H1 (cell line): ENCODE data around the gene CHODL. TPM values are rescaled to one million over a fixed set of nuclear protein-coding genes. Genes with fewer than 3 reads are reported as not detected.

Experiments
- CEBPB ChIP-seq: IDR thresholded peaks from 2 replicates; pipeline ENCODE4 v1.6.1; 2012; ENCODE audit warnings: low read depth, low read length
- E2F6 ChIP-seq: IDR thresholded peaks from 2 replicates; pipeline ENCODE4 v1.6.1; 2012; ENCODE audit warnings: inconsistent platforms
- EP300 ChIP-seq, 2 experiments: IDR thresholded peaks; 1 replicate in 1 of 2; 2 replicates in 1 of 2; pipeline ENCODE4 v1.6.1; 2011 to 2012; ENCODE audit warnings: low read depth in 2 of 2, low read length in 2 of 2, mild to moderate bottlenecking in 2 of 2, borderline replicate concordance in 1 of 2, inconsistent platforms in 1 of 2, moderate library complexity in 1 of 2
- GTF2F1 ChIP-seq: IDR thresholded peaks from 2 replicates; pipeline ENCODE4 v1.6.1; 2012; ENCODE audit warnings: low read depth, low read length, improper control_type of control experiment, borderline replicate concordance
- KDM1A ChIP-seq: fragments of 200-600, 300-600 bp; sonication (generic); IDR thresholded peaks from 2 replicates; pipeline ENCODE4 v1.7.1; 2016; ENCODE audit warnings: mild to moderate bottlenecking, low read length, borderline replicate concordance
- MAX ChIP-seq: IDR thresholded peaks from 2 replicates; pipeline ENCODE4 v1.6.1; 2012; ENCODE audit warnings: inconsistent platforms
- RFX5 ChIP-seq: IDR thresholded peaks from 2 replicates; pipeline ENCODE4 v1.6.1; 2011; ENCODE audit warnings: low read depth, low read length, improper control_type of control experiment, borderline replicate concordance
- TAF1 ChIP-seq: IDR thresholded peaks from 2 replicates; pipeline ENCODE4 v1.6.1; 2011; ENCODE audit warnings: mild to moderate bottlenecking, low read depth, low read length
- polyA plus RNA-seq, 7 experiments: library from polyadenylated mRNA; depleted of rRNA in 3 of 7; stranded (reverse) in 5 of 7; unstranded in 2 of 7; fragments of >200 nt in 5 of 7; fragments of 200-250 nt in 2 of 7; gene quantifications; 1 replicate in 5 of 7; 2 replicates in 1 of 7; 4 replicates in 1 of 7; pipeline versions ENCODE4 v1.2.1 to v1.2.3, GENCODE V29; 2011 to 2013; ENCODE audit warnings: missing spikeins in 2 of 7, mixed read lengths in 2 of 7
- total RNA-seq: library from RNA; stranded (reverse); fragmentation: NEBNext Ultra II Directional; extraction: Animal tissue kit (Norgen Biotek cat#: 25700); gene quantifications from 2 replicates; pipeline ENCODE4 v1.2.1, GENCODE V29; 2021
- TF ChIP-seq, protein P1 (sequence below): fragments of 300-600 bp; sonication (generic); IDR thresholded peaks from 2 replicates; pipeline ENCODE4 v1.7.1; 2012; ENCODE audit warnings: low read length, moderate library complexity, mild to moderate bottlenecking, inconsistent platforms; ENCODE audit not compliant: insufficient replicate concordance

The CHODL gene
- total and polyA plus RNA-seq, 2 of the 8 experiments (the other 6 are each of a cell fraction or from before 2014, with no cell fraction given): 0.39 to 0.82 TPM

DNA sequence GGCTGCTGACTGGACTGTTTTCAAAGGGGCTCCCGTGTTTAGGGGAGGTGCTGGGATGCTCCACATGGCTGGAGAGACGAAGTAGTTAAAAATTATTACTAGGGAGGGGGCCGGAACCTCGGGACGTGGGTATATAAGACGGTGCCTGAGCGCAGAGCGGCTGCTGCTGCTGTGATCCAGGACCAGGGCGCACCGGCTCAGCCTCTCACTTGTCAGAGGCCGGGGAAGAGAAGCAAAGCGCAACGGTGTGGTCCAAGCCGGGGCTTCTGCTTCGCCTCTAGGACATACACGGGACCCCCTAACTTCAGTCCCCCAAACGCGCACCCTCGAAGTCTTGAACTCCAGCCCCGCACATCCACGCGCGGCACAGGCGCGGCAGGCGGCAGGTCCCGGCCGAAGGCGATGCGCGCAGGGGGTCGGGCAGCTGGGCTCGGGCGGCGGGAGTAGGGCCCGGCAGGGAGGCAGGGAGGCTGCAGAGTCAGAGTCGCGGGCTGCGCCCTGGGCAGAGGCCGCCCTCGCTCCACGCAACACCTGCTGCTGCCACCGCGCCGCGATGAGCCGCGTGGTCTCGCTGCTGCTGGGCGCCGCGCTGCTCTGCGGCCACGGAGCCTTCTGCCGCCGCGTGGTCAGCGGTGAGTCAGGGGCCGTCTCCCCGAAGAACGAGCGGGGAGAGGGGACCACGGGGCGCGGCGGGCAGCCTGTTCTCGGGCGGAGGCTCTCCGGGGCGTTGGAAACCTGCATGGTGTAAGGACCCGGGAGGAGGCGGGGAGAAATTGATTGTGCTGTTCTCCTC is at the start of gene CHODL (continued):
- TF ChIP-seq, protein P1, sequence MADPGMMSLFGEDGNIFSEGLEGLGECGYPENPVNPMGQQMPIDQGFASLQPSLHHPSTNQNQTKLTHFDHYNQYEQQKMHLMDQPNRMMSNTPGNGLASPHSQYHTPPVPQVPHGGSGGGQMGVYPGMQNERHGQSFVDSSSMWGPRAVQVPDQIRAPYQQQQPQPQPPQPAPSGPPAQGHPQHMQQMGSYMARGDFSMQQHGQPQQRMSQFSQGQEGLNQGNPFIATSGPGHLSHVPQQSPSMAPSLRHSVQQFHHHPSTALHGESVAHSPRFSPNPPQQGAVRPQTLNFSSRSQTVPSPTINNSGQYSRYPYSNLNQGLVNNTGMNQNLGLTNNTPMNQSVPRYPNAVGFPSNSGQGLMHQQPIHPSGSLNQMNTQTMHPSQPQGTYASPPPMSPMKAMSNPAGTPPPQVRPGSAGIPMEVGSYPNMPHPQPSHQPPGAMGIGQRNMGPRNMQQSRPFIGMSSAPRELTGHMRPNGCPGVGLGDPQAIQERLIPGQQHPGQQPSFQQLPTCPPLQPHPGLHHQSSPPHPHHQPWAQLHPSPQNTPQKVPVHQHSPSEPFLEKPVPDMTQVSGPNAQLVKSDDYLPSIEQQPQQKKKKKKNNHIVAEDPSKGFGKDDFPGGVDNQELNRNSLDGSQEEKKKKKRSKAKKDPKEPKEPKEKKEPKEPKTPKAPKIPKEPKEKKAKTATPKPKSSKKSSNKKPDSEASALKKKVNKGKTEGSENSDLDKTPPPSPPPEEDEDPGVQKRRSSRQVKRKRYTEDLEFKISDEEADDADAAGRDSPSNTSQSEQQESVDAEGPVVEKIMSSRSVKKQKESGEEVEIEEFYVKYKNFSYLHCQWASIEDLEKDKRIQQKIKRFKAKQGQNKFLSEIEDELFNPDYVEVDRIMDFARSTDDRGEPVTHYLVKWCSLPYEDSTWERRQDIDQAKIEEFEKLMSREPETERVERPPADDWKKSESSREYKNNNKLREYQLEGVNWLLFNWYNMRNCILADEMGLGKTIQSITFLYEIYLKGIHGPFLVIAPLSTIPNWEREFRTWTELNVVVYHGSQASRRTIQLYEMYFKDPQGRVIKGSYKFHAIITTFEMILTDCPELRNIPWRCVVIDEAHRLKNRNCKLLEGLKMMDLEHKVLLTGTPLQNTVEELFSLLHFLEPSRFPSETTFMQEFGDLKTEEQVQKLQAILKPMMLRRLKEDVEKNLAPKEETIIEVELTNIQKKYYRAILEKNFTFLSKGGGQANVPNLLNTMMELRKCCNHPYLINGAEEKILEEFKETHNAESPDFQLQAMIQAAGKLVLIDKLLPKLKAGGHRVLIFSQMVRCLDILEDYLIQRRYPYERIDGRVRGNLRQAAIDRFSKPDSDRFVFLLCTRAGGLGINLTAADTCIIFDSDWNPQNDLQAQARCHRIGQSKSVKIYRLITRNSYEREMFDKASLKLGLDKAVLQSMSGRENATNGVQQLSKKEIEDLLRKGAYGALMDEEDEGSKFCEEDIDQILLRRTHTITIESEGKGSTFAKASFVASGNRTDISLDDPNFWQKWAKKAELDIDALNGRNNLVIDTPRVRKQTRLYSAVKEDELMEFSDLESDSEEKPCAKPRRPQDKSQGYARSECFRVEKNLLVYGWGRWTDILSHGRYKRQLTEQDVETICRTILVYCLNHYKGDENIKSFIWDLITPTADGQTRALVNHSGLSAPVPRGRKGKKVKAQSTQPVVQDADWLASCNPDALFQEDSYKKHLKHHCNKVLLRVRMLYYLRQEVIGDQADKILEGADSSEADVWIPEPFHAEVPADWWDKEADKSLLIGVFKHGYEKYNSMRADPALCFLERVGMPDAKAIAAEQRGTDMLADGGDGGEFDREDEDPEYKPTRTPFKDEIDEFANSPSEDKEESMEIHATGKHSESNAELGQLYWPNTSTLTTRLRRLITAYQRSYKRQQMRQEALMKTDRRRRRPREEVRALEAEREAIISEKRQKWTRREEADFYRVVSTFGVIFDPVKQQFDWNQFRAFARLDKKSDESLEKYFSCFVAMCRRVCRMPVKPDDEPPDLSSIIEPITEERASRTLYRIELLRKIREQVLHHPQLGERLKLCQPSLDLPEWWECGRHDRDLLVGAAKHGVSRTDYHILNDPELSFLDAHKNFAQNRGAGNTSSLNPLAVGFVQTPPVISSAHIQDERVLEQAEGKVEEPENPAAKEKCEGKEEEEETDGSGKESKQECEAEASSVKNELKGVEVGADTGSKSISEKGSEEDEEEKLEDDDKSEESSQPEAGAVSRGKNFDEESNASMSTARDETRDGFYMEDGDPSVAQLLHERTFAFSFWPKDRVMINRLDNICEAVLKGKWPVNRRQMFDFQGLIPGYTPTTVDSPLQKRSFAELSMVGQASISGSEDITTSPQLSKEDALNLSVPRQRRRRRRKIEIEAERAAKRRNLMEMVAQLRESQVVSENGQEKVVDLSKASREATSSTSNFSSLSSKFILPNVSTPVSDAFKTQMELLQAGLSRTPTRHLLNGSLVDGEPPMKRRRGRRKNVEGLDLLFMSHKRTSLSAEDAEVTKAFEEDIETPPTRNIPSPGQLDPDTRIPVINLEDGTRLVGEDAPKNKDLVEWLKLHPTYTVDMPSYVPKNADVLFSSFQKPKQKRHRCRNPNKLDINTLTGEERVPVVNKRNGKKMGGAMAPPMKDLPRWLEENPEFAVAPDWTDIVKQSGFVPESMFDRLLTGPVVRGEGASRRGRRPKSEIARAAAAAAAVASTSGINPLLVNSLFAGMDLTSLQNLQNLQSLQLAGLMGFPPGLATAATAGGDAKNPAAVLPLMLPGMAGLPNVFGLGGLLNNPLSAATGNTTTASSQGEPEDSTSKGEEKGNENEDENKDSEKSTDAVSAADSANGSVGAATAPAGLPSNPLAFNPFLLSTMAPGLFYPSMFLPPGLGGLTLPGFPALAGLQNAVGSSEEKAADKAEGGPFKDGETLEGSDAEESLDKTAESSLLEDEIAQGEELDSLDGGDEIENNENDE: no peak
- TF ChIP-seq RFX5: no peak
- no peak for TF ChIP-seq GTF2F1
- TF ChIP-seq KDM1A: peak; percentile 35; the same call in 1 of the 2 replicates
- TF ChIP-seq MAX: peak; percentile 83
- TF ChIP-seq E2F6: peak; percentile 65
- TF ChIP-seq TAF1: no peak
- no peak for TF ChIP-seq CEBPB
- TF ChIP-seq EP300 (IDR thresholded peaks at IDR 0.05; ENCODE audit: borderline replicate concordance in 1 of 2, low read depth in 2 of 2, low read length in 2 of 2): no peak
